GM18867 (cell line): Measurements from ENCODE around the gene MBNL1.
"Not testable (repeated sequence)": the region's sequence is repeated elsewhere in the genome, so short reads cannot be mapped to it uniquely, and the experiment has no call there.

Experiments
- ATAC-seq: cut with Tn5 transposase; IDR thresholded peaks from one replicate; pipeline ENCODE4 v1.9.1; 2021; ENCODE audit warnings: mild to moderate bottlenecking, moderate library complexity; ENCODE audit not compliant: unreplicated experiment

The MBNL1 gene

GRCh38 chr3:152346058-152346457 lies 77.3 kb downstream of the MBNL1 start:
- ATAC-seq, result no peak

GRCh38 chr3:152346740-152347139 lies 78.0 kb downstream of the MBNL1 start:
- ATAC-seq, result no peak

GRCh38 chr3:152348436-152349177 lies 79.9 kb downstream of the MBNL1 start:
- no peak for ATAC-seq

GRCh38 chr3:152349392-152349791 lies 80.7 kb downstream of the MBNL1 start:
- no peak for ATAC-seq

- ATAC-seq, result no peak
These were observed 81.4 kb downstream of the MBNL1 start for GRCh38 chr3:152350139-152350538.

GRCh38 chr3:152350776-152351175 lies 82.0 kb downstream of the MBNL1 start:
- no peak for ATAC-seq

- no peak for ATAC-seq
These were observed 83.8 kb downstream of the MBNL1 start for GRCh38 chr3:152352554-152352953.

- ATAC-seq, result no peak
These were observed 84.8 kb downstream of the MBNL1 start for GRCh38 chr3:152353578-152353977.

- ATAC-seq, result no peak
These were observed 87.3 kb downstream of the MBNL1 start for GRCh38 chr3:152355744-152356665.

GRCh38 chr3:152356870-152357276 lies 88.1 kb downstream of the MBNL1 start:
- ATAC-seq, result peak; percentile 61

- no peak for ATAC-seq
These were observed 88.9 kb downstream of the MBNL1 start for GRCh38 chr3:152357587-152357986.

GRCh38 chr3:152359385-152360248 lies 90.9 kb downstream of the MBNL1 start:
- no peak for ATAC-seq

GRCh38 chr3:152360302-152360701 lies 91.6 kb downstream of the MBNL1 start:
- ATAC-seq, result no peak

GRCh38 chr3:152360966-152361365 lies 92.2 kb downstream of the MBNL1 start:
- ATAC-seq, result no peak

GRCh38 chr3:152362086-152362485 lies 93.4 kb downstream of the MBNL1 start:
- ATAC-seq, result no peak

GRCh38 chr3:152364237-152364636 lies 95.5 kb downstream of the MBNL1 start:
- ATAC-seq, result no peak

- no peak for ATAC-seq
These were observed 96.4 kb downstream of the MBNL1 start for GRCh38 chr3:152365126-152365525.

- no peak for ATAC-seq
These were observed 97.3 kb downstream of the MBNL1 start for GRCh38 chr3:152365766-152366593.

GRCh38 chr3:152367192-152367591 lies 98.5 kb downstream of the MBNL1 start:
- ATAC-seq, result not testable (repeated sequence)

GRCh38 chr3:152372633-152373032 lies 103.9 kb downstream of the MBNL1 start:
- ATAC-seq, result not testable (repeated sequence)
